WTC11 (cell line): Measurements from ENCODE around the gene ITCH. TPM values are rescaled to one million over a fixed set of nuclear protein-coding genes. Genes with fewer than 3 reads are reported as not detected.

Experiments used
- ATAC-seq: fragments of 200-7000 bp; cut with Tn5 transposase; 2 replicates; pipeline ENCODE4 v1.10.0; 2021; ENCODE audit warnings: mild to moderate bottlenecking, moderate library complexity
- CTCF ChIA-PET: fragments of 300-600 bp; sonication (Branson Sonifier 250); formaldehyde crosslinking; loops from one replicate; lab custom pipeline; 2021; ENCODE audit warnings: antibody characterized with exemption; lab: Charles Lee
- POLR2A ChIA-PET: fragments of 350-600 bp; sonication (Branson Sonifier 250); formaldehyde crosslinking; loops from one replicate; lab custom pipeline; 2021; ENCODE audit warnings: antibody characterized with exemption; lab: Charles Lee
- DNase-seq: peaks from one replicate; pipeline ENCODE4 v3.0.0; 2021; ENCODE audit warnings: low spot score
- H3K27ac Mint-ChIP-seq: 2 replicates; pipeline ENCODE4 v1.8.0; 2021; ENCODE audit warnings: mixed read lengths
- H3K27me3 Mint-ChIP-seq: 2 replicates; pipeline ENCODE4 v1.8.0; 2021; ENCODE audit warnings: low read depth, mild to moderate bottlenecking, moderate library complexity, mixed read lengths
- H3K36me3 Mint-ChIP-seq: 2 replicates; pipeline ENCODE4 v1.8.0; 2021; ENCODE audit warnings: mixed read lengths
- H3K4me1 Mint-ChIP-seq: 2 replicates; pipeline ENCODE4 v1.8.0; 2022; ENCODE audit warnings: mixed read lengths
- H3K4me3 Mint-ChIP-seq: 2 replicates; pipeline ENCODE4 v1.8.0; 2021; ENCODE audit warnings: mild to moderate bottlenecking, moderate library complexity, mixed read lengths
- H3K9me3 Mint-ChIP-seq: 2 replicates; pipeline ENCODE4 v1.8.0; 2021; ENCODE audit warnings: mixed read lengths
- ELF4 ChIP-seq: sonication (generic); formaldehyde crosslinking; IDR thresholded peaks from 2 replicates; pipeline ENCODE4 v1.8.1; 2022; ENCODE audit warnings: low read depth, mild to moderate bottlenecking, moderate library complexity, missing genetic modification reagents
- ESRRA ChIP-seq: sonication (generic); formaldehyde crosslinking; IDR thresholded peaks from 2 replicates; pipeline ENCODE4 v1.8.1; 2022; ENCODE audit warnings: mild to moderate bottlenecking, missing genetic modification reagents, borderline replicate concordance
- JUN ChIP-seq: sonication (generic); formaldehyde crosslinking; IDR thresholded peaks from 2 replicates; pipeline ENCODE4 v1.8.0; 2023; ENCODE audit warnings: mild to moderate bottlenecking, missing genetic modification reagents
- MYBL2 ChIP-seq: sonication (generic); formaldehyde crosslinking; IDR thresholded peaks from 2 replicates; pipeline ENCODE4 v1.8.1; 2023; ENCODE audit warnings: mild to moderate bottlenecking, moderate library complexity, missing genetic modification reagents
- NFE2L1 ChIP-seq: sonication (generic); formaldehyde crosslinking; IDR thresholded peaks from 2 replicates; pipeline ENCODE4 v1.8.1; 2023; ENCODE audit warnings: missing genetic modification reagents
- NR2C2 ChIP-seq: sonication (generic); formaldehyde crosslinking; IDR thresholded peaks from 2 replicates; pipeline ENCODE4 v1.8.0; 2022; ENCODE audit warnings: mild to moderate bottlenecking, missing genetic modification reagents
- SMAD3 ChIP-seq: sonication (generic); formaldehyde crosslinking; IDR thresholded peaks from 2 replicates; pipeline ENCODE4 v1.8.0; 2022; ENCODE audit warnings: missing genetic modification reagents, mild to moderate bottlenecking, borderline replicate concordance
- SMAD4 ChIP-seq: sonication (generic); formaldehyde crosslinking; IDR thresholded peaks from 2 replicates; pipeline ENCODE4 v1.8.0; 2022; ENCODE audit warnings: mild to moderate bottlenecking, missing genetic modification reagents
- TCF7 ChIP-seq: sonication (generic); formaldehyde crosslinking; IDR thresholded peaks from 2 replicates; pipeline ENCODE4 v1.8.0; 2022; ENCODE audit warnings: mild to moderate bottlenecking, low read depth, missing genetic modification reagents, moderate library complexity
- ZNF121 ChIP-seq: sonication (generic); formaldehyde crosslinking; IDR thresholded peaks from 2 replicates; pipeline ENCODE4 v1.8.0; 2023; ENCODE audit warnings: missing genetic modification reagents
- ZNF263 ChIP-seq: sonication (generic); formaldehyde crosslinking; IDR thresholded peaks from 2 replicates; pipeline ENCODE4 v1.8.1; 2022; ENCODE audit warnings: low read depth, mild to moderate bottlenecking, moderate library complexity, missing genetic modification reagents
- ZNF423 ChIP-seq: fragments of 250-450 bp; sonication (Bioruptor Pico); IDR thresholded peaks from 2 replicates; pipeline ENCODE4 v2.1.2; 2022; ENCODE audit warnings: mild to moderate bottlenecking, moderate library complexity
- ZNF671 ChIP-seq: fragments of 250-450 bp; sonication (Bioruptor Pico); IDR thresholded peaks from 2 replicates; pipeline ENCODE4 v1.8.0; 2021; ENCODE audit warnings: mild to moderate bottlenecking
- total RNA-seq: library from RNA; stranded (reverse); gene quantifications from 3 replicates; pipeline ENCODE4 v1.2.3, GENCODE V29; 2021
- TF ChIP-seq, protein P1 (sequence below): sonication (generic); formaldehyde crosslinking; IDR thresholded peaks from 2 replicates; pipeline ENCODE4 v1.8.1; 2022; ENCODE audit warnings: mild to moderate bottlenecking, moderate library complexity, missing genetic modification reagents
- TF ChIP-seq, protein P2 (sequence below): fragments of 250-450 bp; sonication (Bioruptor Pico); IDR thresholded peaks from 2 replicates; pipeline ENCODE4 v2.1.2; 2022; ENCODE audit warnings: mild to moderate bottlenecking, moderate library complexity
- TF ChIP-seq, protein P3 (sequence below): sonication (generic); formaldehyde crosslinking; IDR thresholded peaks from 2 replicates; pipeline ENCODE4 v1.8.1; 2023; ENCODE audit warnings: mild to moderate bottlenecking, missing genetic modification reagents
- TF ChIP-seq, protein P4 (sequence below): sonication (generic); formaldehyde crosslinking; IDR thresholded peaks from 2 replicates; pipeline ENCODE4 v1.8.0; 2023; ENCODE audit warnings: missing genetic modification reagents, mild to moderate bottlenecking, borderline replicate concordance
- TF ChIP-seq, protein P5 (sequence below): sonication (generic); formaldehyde crosslinking; IDR thresholded peaks from 2 replicates; pipeline ENCODE4 v1.8.1; 2022; ENCODE audit warnings: low read depth, mild to moderate bottlenecking, moderate library complexity, missing genetic modification reagents, borderline replicate concordance
- TF ChIP-seq, protein P6 (sequence below): sonication (generic); formaldehyde crosslinking; IDR thresholded peaks from 2 replicates; pipeline ENCODE4 v1.8.0; 2022; ENCODE audit warnings: mild to moderate bottlenecking, missing genetic modification reagents
- TF ChIP-seq, protein P7 (sequence below): sonication (generic); formaldehyde crosslinking; IDR thresholded peaks from 2 replicates; pipeline ENCODE4 v1.8.1; 2022; ENCODE audit warnings: mild to moderate bottlenecking, missing genetic modification reagents, moderate library complexity, borderline replicate concordance

The ITCH gene
- total RNA-seq, 1 experiment from 2014 or later = 35.8 TPM

DNA sequence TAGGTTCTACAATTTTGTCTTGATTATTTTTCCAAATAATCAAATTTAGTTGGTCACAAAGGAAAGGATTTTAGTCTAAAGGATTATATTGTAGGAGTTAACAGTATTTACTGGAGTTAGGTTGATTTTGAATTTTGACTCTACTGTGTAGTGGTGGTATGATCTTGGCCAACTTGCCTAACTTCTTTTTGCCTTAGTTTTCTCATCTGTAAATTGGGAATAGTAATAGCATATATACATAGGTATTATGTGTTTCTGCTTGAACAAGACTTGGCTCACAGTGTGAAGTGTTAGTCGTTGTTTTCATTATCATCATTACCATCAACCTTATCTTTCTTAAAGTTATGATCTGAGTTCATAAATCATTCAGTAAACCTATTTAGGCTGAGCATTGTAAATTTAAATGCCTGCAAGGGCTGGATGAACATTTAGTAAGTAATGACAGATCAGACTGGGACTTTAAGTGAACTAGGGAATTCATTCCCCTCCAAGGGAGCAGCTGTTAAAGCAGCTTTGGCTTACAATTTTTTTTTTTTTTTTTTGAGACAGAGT, 11.2 kb downstream of the ITCH start:
- DNase-seq (no peak), ATAC-seq (no peak)
- ChIA-PET CTCF (interaction anchor here (1.1 kb wide), 1 partner anchor 164 kb away, joined by 3 read pairs; no protein-coding TSS in a partner anchor), POLR2A (no interaction called here)
- Mint-ChIP-seq H3K4me1 (no peaks in the 10 kb centered on the region), H3K36me3 (peaks cover 41% of the 10 kb centered on the region), H3K27me3 (no peaks in the 10 kb centered on the region), H3K4me3 (no peak overlapping the region), H3K9me3 (peaks cover 4% of the 10 kb centered on the region; the same call in 1 of the 2 replicates), H3K27ac (no peak overlapping the region)
- no peak for TF ChIP-seq SMAD3
- TF ChIP-seq, protein P1, sequence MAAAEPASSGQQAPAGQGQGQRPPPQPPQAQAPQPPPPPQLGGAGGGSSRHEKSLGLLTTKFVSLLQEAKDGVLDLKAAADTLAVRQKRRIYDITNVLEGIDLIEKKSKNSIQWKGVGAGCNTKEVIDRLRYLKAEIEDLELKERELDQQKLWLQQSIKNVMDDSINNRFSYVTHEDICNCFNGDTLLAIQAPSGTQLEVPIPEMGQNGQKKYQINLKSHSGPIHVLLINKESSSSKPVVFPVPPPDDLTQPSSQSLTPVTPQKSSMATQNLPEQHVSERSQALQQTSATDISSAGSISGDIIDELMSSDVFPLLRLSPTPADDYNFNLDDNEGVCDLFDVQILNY (CRISPR knock-in tag) = no peak
- TF ChIP-seq ZNF263 (CRISPR knock-in tag) = no peak
- TF ChIP-seq, protein P2, sequence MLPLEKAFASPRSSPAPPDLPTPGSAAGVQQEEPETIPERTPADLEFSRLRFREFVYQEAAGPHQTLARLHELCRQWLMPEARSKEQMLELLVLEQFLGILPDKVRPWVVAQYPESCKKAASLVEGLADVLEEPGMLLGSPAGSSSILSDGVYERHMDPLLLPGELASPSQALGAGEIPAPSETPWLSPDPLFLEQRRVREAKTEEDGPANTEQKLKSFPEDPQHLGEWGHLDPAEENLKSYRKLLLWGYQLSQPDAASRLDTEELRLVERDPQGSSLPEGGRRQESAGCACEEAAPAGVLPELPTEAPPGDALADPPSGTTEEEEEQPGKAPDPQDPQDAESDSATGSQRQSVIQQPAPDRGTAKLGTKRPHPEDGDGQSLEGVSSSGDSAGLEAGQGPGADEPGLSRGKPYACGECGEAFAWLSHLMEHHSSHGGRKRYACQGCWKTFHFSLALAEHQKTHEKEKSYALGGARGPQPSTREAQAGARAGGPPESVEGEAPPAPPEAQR (CRISPR knock-in tag) = no peak
- no peak for TF ChIP-seq ZNF423 (CRISPR knock-in tag)
- TF ChIP-seq, protein P3, sequence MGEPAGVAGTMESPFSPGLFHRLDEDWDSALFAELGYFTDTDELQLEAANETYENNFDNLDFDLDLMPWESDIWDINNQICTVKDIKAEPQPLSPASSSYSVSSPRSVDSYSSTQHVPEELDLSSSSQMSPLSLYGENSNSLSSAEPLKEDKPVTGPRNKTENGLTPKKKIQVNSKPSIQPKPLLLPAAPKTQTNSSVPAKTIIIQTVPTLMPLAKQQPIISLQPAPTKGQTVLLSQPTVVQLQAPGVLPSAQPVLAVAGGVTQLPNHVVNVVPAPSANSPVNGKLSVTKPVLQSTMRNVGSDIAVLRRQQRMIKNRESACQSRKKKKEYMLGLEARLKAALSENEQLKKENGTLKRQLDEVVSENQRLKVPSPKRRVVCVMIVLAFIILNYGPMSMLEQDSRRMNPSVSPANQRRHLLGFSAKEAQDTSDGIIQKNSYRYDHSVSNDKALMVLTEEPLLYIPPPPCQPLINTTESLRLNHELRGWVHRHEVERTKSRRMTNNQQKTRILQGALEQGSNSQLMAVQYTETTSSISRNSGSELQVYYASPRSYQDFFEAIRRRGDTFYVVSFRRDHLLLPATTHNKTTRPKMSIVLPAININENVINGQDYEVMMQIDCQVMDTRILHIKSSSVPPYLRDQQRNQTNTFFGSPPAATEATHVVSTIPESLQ = no peak
- TF ChIP-seq, protein P4, sequence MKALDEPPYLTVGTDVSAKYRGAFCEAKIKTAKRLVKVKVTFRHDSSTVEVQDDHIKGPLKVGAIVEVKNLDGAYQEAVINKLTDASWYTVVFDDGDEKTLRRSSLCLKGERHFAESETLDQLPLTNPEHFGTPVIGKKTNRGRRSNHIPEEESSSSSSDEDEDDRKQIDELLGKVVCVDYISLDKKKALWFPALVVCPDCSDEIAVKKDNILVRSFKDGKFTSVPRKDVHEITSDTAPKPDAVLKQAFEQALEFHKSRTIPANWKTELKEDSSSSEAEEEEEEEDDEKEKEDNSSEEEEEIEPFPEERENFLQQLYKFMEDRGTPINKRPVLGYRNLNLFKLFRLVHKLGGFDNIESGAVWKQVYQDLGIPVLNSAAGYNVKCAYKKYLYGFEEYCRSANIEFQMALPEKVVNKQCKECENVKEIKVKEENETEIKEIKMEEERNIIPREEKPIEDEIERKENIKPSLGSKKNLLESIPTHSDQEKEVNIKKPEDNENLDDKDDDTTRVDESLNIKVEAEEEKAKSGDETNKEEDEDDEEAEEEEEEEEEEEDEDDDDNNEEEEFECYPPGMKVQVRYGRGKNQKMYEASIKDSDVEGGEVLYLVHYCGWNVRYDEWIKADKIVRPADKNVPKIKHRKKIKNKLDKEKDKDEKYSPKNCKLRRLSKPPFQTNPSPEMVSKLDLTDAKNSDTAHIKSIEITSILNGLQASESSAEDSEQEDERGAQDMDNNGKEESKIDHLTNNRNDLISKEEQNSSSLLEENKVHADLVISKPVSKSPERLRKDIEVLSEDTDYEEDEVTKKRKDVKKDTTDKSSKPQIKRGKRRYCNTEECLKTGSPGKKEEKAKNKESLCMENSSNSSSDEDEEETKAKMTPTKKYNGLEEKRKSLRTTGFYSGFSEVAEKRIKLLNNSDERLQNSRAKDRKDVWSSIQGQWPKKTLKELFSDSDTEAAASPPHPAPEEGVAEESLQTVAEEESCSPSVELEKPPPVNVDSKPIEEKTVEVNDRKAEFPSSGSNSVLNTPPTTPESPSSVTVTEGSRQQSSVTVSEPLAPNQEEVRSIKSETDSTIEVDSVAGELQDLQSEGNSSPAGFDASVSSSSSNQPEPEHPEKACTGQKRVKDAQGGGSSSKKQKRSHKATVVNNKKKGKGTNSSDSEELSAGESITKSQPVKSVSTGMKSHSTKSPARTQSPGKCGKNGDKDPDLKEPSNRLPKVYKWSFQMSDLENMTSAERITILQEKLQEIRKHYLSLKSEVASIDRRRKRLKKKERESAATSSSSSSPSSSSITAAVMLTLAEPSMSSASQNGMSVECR (CRISPR knock-in tag) = no peak
- no peak for TF ChIP-seq ELF4 (CRISPR knock-in tag)
- TF ChIP-seq MYBL2 = no peak

DNA sequence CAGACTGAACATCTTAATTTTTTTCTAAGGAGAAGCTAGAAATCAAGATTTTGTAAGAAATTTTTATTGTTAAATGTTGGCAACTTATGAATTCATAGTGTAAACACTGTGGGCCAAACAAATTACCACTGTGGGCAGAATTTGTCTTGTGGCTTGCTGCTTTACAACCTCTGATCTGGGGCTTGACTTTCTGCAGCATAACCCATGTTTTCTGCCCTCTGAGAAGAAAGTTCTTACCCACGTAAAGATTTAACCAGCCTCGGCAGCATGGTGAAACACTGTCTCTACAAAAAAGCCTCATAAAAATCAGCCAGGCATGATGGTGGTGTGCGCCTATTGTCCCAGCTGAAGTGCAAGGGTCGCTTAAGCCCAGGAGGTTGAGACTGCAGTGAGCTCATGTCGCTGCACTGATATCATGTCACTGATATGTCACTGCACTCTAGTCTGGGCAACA, 12.9 kb downstream of the ITCH start:
- ChIA-PET POLR2A (no interaction called here), CTCF (interaction anchor here (1.1 kb wide), 1 partner anchor 63 kb away, joined by 3 read pairs; no protein-coding TSS in a partner anchor)
- H3K9me3 Mint-ChIP-seq = no peaks in the 10 kb centered on the region
- H3K27me3 Mint-ChIP-seq = no peaks in the 10 kb centered on the region
- ATAC-seq = no peak
- H3K4me1 Mint-ChIP-seq = no peaks in the 10 kb centered on the region
- peaks cover 33% of the 10 kb centered on the region for H3K36me3 Mint-ChIP-seq
- DNase-seq = no peak
- H3K4me3 Mint-ChIP-seq = no peak overlapping the region
- no peak overlapping the region for H3K27ac Mint-ChIP-seq
- no peak for TF ChIP-seq TCF7 (CRISPR knock-in tag)
- no peak for TF ChIP-seq JUN (CRISPR knock-in tag)
- no peak for TF ChIP-seq SMAD4 (CRISPR knock-in tag)
- no peak for TF ChIP-seq ZNF121
- no peak for TF ChIP-seq ZNF671 (CRISPR knock-in tag)
- TF ChIP-seq, protein P5, sequence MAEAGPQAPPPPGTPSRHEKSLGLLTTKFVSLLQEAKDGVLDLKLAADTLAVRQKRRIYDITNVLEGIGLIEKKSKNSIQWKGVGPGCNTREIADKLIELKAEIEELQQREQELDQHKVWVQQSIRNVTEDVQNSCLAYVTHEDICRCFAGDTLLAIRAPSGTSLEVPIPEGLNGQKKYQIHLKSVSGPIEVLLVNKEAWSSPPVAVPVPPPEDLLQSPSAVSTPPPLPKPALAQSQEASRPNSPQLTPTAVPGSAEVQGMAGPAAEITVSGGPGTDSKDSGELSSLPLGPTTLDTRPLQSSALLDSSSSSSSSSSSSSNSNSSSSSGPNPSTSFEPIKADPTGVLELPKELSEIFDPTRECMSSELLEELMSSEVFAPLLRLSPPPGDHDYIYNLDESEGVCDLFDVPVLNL = no peak
- TF ChIP-seq, protein P6, sequence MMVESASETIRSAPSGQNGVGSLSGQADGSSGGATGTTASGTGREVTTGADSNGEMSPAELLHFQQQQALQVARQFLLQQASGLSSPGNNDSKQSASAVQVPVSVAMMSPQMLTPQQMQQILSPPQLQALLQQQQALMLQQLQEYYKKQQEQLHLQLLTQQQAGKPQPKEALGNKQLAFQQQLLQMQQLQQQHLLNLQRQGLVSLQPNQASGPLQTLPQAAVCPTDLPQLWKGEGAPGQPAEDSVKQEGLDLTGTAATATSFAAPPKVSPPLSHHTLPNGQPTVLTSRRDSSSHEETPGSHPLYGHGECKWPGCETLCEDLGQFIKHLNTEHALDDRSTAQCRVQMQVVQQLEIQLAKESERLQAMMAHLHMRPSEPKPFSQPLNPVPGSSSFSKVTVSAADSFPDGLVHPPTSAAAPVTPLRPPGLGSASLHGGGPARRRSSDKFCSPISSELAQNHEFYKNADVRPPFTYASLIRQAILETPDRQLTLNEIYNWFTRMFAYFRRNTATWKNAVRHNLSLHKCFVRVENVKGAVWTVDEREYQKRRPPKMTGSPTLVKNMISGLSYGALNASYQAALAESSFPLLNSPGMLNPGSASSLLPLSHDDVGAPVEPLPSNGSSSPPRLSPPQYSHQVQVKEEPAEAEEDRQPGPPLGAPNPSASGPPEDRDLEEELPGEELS = no peak
- no peak for TF ChIP-seq ESRRA (CRISPR knock-in tag)
- TF ChIP-seq NFE2L1 (CRISPR knock-in tag) = no peak
- TF ChIP-seq, protein P7, sequence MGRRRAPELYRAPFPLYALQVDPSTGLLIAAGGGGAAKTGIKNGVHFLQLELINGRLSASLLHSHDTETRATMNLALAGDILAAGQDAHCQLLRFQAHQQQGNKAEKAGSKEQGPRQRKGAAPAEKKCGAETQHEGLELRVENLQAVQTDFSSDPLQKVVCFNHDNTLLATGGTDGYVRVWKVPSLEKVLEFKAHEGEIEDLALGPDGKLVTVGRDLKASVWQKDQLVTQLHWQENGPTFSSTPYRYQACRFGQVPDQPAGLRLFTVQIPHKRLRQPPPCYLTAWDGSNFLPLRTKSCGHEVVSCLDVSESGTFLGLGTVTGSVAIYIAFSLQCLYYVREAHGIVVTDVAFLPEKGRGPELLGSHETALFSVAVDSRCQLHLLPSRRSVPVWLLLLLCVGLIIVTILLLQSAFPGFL = no peak
- no peak for TF ChIP-seq NR2C2 (CRISPR knock-in tag)
